HCT116 (cell line): ENCODE data around the gene ARHGEF18. TPM values are rescaled to one million over a fixed set of nuclear protein-coding genes. Genes with fewer than 3 reads are reported as not detected.

Experiments used
- ATAC-seq: fragments of 200-7000 bp; cut with Tn5 transposase; 2 replicates; pipeline ENCODE4 v1.9.1; 2020; ENCODE audit warnings: mild to moderate bottlenecking, moderate library complexity
- Bru-seq: library from RNA; stranded (reverse); fragments of 400-500 nt; gene quantifications from one replicate; lab custom pipeline; 2021; lab: Mats Ljungman, UMichigan
- BruChase-seq, 2 experiments: library from RNA; stranded (reverse); fragments of 400-500 nt; gene quantifications; one replicate each; lab custom pipeline; 2021; lab: Mats Ljungman, UMichigan
- BruUV-seq: library from RNA; stranded (reverse); fragments of 400-500 nt; replicated peaks from 2 replicates; lab custom pipeline; 2021; lab: Mats Ljungman, UMichigan
- CTCF ChIA-PET: fragments of 300-600 bp; sonication (Branson Sonifier 250); formaldehyde crosslinking; loops from one replicate; lab custom pipeline; 2021; ENCODE audit warnings: antibody characterized with exemption; lab: Charles Lee
- POLR2A ChIA-PET: fragments of 300-600, 350-600 bp; sonication (Branson Sonifier 250); formaldehyde crosslinking; loops from one replicate; lab custom pipeline; 2021; ENCODE audit warnings: antibody characterized with exemption; lab: Charles Lee
- RAD21 ChIA-PET, 2 experiments: fragments of 300-600 bp; sonication (Branson Sonifier 250); formaldehyde crosslinking; loops; one replicate each; lab custom pipeline; 2023; ENCODE audit warnings: low total read pairs in 2 of 2; ENCODE audit not compliant: uncharacterized antibody in 2 of 2, unreplicated experiment in 2 of 2, low non-redundant PET in 1 of 2; lab: Charles Lee
- DNase-seq: peaks from one replicate; pipeline ENCODE4 v3.0.0-alpha.2; 2010; ENCODE audit warnings: low read depth, low spot score
- H2AFZ ChIP-seq: fragments of 200-600 bp; shearing (Covaris generic), sonication (generic); 2 replicates; pipeline ENCODE4 v1.6.1; 2017; ENCODE audit warnings: low read depth, mixed run types, mixed read lengths, antibody characterized with exemption, low read length; ENCODE audit not compliant: poor library complexity, severe bottlenecking
- H3K27ac ChIP-seq: 2 replicates; pipeline ENCODE4 v1.5.1; 2012; ENCODE audit warnings: low read depth, low read length
- H3K27me3 ChIP-seq: fragments of 200-600 bp; sonication (generic); 2 replicates; pipeline ENCODE4 v1.6.1; 2016; ENCODE audit warnings: mixed run types, low read length, mixed read lengths; ENCODE audit not compliant: insufficient read depth
- H3K36me3 ChIP-seq, 2 experiments: fragments of 200-500 bp in 1 of 2; fragments of 200-600 bp in 1 of 2; sonication (Bioruptor generic) in 1 of 2; sonication (generic) in 1 of 2; 2 replicates each; pipeline versions ENCODE4 v1.5.1 to v1.6.1; 2014 to 2016; ENCODE audit warnings: low read length in 2 of 2, inconsistent platforms in 1 of 2, mixed read lengths in 1 of 2, mixed run types in 1 of 2; ENCODE audit not compliant: insufficient read depth in 2 of 2, control insufficient read depth in 1 of 2
- H3K4me1 ChIP-seq, 2 experiments: fragments of 200-600 bp in 1 of 2; sonication (generic) in 1 of 2; 2 replicates each; pipeline versions ENCODE4 v1.5.1 to v1.6.1; 2012 to 2017; ENCODE audit warnings: low read length in 2 of 2, inconsistent platforms in 1 of 2, mild to moderate bottlenecking in 1 of 2, mixed read lengths in 1 of 2, mixed run types in 1 of 2, moderate library complexity in 1 of 2; ENCODE audit not compliant: insufficient read depth in 2 of 2, control insufficient read depth in 1 of 2
- H3K4me2 ChIP-seq: fragments of 200-600 bp; sonication (generic); 2 replicates; pipeline ENCODE4 v1.6.1; 2017; ENCODE audit warnings: mixed run types, low read length, mixed read lengths
- H3K4me3 ChIP-seq, 2 experiments: fragments of 200-600 bp in 1 of 2; sonication (generic) in 1 of 2; replicated peaks in 1 of 2; 2 replicates each; pipeline ENCODE4 v1.5.1; 2011 to 2016; ENCODE audit warnings: low read length in 2 of 2, control low read depth in 1 of 2, low read depth in 1 of 2, mild to moderate bottlenecking in 1 of 2, mixed read lengths in 1 of 2, mixed run types in 1 of 2
- H3K79me2 ChIP-seq: fragments of 200-600 bp; sonication (generic); 2 replicates; pipeline ENCODE4 v1.6.1; 2017; ENCODE audit warnings: mild to moderate bottlenecking, mixed run types, low read length, moderate library complexity, mixed read lengths; ENCODE audit not compliant: insufficient read depth
- H3K9ac ChIP-seq: fragments of 200-600 bp; sonication (generic); 2 replicates; pipeline ENCODE4 v1.6.1; 2016; ENCODE audit warnings: low read length, mixed read lengths
- H3K9me2 ChIP-seq: fragments of 200-600 bp; sonication (generic), shearing (Covaris generic); 2 replicates; pipeline ENCODE4 v1.6.1; 2017; ENCODE audit warnings: mixed run types, mild to moderate bottlenecking, moderate library complexity; ENCODE audit not compliant: insufficient read depth
- H3K9me3 ChIP-seq, 2 experiments: fragments of 200-500 bp in 1 of 2; fragments of 200-600 bp in 1 of 2; sonication (Bioruptor generic) in 1 of 2; sonication (generic) in 1 of 2; 2 replicates each; pipeline ENCODE4 v1.6.1; 2014 to 2017; ENCODE audit warnings: low read length in 2 of 2, mixed read lengths in 2 of 2, inconsistent platforms in 1 of 2, low read depth in 1 of 2, mild to moderate bottlenecking in 1 of 2, mixed run types in 1 of 2, moderate library complexity in 1 of 2; ENCODE audit not compliant: control insufficient read depth in 1 of 2, insufficient read depth in 1 of 2
- H4K20me1 ChIP-seq: fragments of 200-600 bp; sonication (generic), shearing (Covaris generic); 2 replicates; pipeline ENCODE4 v1.6.1; 2017; ENCODE audit warnings: mixed run types, mild to moderate bottlenecking, moderate library complexity; ENCODE audit not compliant: insufficient read depth
- CBX3 ChIP-seq: IDR thresholded peaks from 2 replicates; pipeline ENCODE4 v1.6.1; 2012; ENCODE audit warnings: low read depth
- CEBPB ChIP-seq: IDR thresholded peaks from 2 replicates; pipeline ENCODE4 v1.6.1; 2012; ENCODE audit warnings: low read depth
- ELF1 ChIP-seq: IDR thresholded peaks from 2 replicates; pipeline ENCODE4 v1.6.1; 2012; ENCODE audit warnings: low read depth, borderline replicate concordance
- EZH2 ChIP-seq: fragments of 200-600 bp; sonication (generic); IDR thresholded peaks from 2 replicates; pipeline ENCODE4 v1.6.1; 2017; ENCODE audit warnings: antibody characterized with exemption, mixed run types
- FOSL1 ChIP-seq: IDR thresholded peaks from 2 replicates; pipeline ENCODE4 v1.6.1; 2012; ENCODE audit warnings: low read depth
- JUND ChIP-seq: IDR thresholded peaks from 2 replicates; pipeline ENCODE4 v1.6.1; 2012
- POLR2A ChIP-seq: IDR thresholded peaks from 2 replicates; pipeline ENCODE4 v1.7.0; 2011; ENCODE audit warnings: borderline replicate concordance; ENCODE audit not compliant: insufficient read depth, insufficient read length; ENCODE audit errors: extremely low read depth
- POLR2AphosphoS5 ChIP-seq: IDR thresholded peaks from 2 replicates; pipeline ENCODE4 v1.6.1; 2011; ENCODE audit warnings: mild to moderate bottlenecking, low read depth, low read length, moderate library complexity
- RAD21 ChIP-seq: IDR thresholded peaks from 2 replicates; pipeline ENCODE4 v1.6.1; 2012; ENCODE audit warnings: low read depth, mild to moderate bottlenecking
- REST ChIP-seq: IDR thresholded peaks from 2 replicates; pipeline ENCODE4 v1.6.1; 2012; ENCODE audit warnings: low read depth
- SP1 ChIP-seq: IDR thresholded peaks from 2 replicates; pipeline ENCODE4 v1.6.1; 2012; ENCODE audit warnings: low read depth
- TCF7L2 ChIP-seq: IDR thresholded peaks from 2 replicates; pipeline ENCODE4 v1.7.0; 2011; ENCODE audit warnings: borderline replicate concordance, inconsistent platforms; ENCODE audit not compliant: insufficient read depth, insufficient read length; ENCODE audit errors: extremely low read depth
- YY1 ChIP-seq: IDR thresholded peaks from 2 replicates; pipeline ENCODE4 v1.6.1; 2011; ENCODE audit warnings: low read length, low read depth, moderate library complexity, mild to moderate bottlenecking; ENCODE audit not compliant: insufficient replicate concordance; ENCODE audit errors: extremely low read depth
- ZFX ChIP-seq: fragments of 450-650 bp; IDR thresholded peaks from 2 replicates; pipeline ENCODE4 v1.6.1; 2017
- ZNF274 ChIP-seq: fragments of 200-500 bp; sonication (Bioruptor generic); IDR thresholded peaks from 2 replicates; pipeline ENCODE4 v1.6.1; 2014; ENCODE audit warnings: mild to moderate bottlenecking, low read depth, low read length, inconsistent platforms
- intact Hi-C: fragments of 100-400 bp; cut with micrococcal nuclease; formaldehyde crosslinking; loops from 2 replicates; pipeline ENCODE4 v1.10.0; 2022
- long read RNA-seq: library from polyadenylated mRNA; unstranded; transcript quantifications from one replicate; pipeline ENCODE4 v2.0.0, GENCODE V29; 2021; ENCODE audit not compliant: unreplicated experiment
- polyA plus RNA-seq: library from polyadenylated mRNA; unstranded; fragments of >200 nt; gene quantifications from 2 replicates; pipeline ENCODE4 v1.2.1, GENCODE V29; 2012; ENCODE audit warnings: missing spikeins
- total RNA-seq: library from RNA; stranded (reverse); gene quantifications from one replicate; pipeline ENCODE4 v1.2.1, GENCODE V29; 2021; ENCODE audit not compliant: unreplicated experiment
- TF ChIP-seq, protein P1 (sequence below), 3 experiments: fragments of 200-600 bp in 1 of 3; sonication (generic) in 1 of 3; IDR thresholded peaks in 2 of 3; conservative IDR thresholded peaks in 1 of 3; 2 replicates each; pipeline ENCODE4 v1.5.1; 2012 to 2017; ENCODE audit warnings: low read depth in 2 of 3, low read length in 2 of 3, antibody characterized with exemption in 1 of 3, borderline replicate concordance in 1 of 3, control low read depth in 1 of 3, mild to moderate bottlenecking in 1 of 3, mixed read lengths in 1 of 3, mixed run types in 1 of 3, moderate library complexity in 1 of 3; ENCODE audit not compliant: insufficient read depth in 1 of 3
- TF ChIP-seq, protein P2 (sequence below): IDR thresholded peaks from 2 replicates; pipeline ENCODE4 v1.6.1; 2012
- TF ChIP-seq, protein P3 (sequence below): IDR thresholded peaks from 2 replicates; pipeline ENCODE4 v1.6.1; 2012

The ARHGEF18 gene
- 32.2 TPM for total RNA-seq
- polyA plus RNA-seq: 19.9 and 23.9 TPM in 2 replicates
- Bru-seq, nascent RNA: percentile 66 among the genes with signal in this experiment
- percentile 80 among the genes with signal in this experiment for BruChase-seq, experiment 1, labeled RNA remaining after a 6-hour chase
- percentile 83 among the genes with signal in this experiment for BruChase-seq, experiment 2, labeled RNA remaining after a 2-hour chase
- long read RNA-seq, full-length matches to known transcripts: 1 of 52 reads
- long read RNA-seq, partial matches to known transcripts: 29 of 52 reads
- long read RNA-seq, other reads (novel, unspliced or antisense): 22 of 52 reads

DNA sequence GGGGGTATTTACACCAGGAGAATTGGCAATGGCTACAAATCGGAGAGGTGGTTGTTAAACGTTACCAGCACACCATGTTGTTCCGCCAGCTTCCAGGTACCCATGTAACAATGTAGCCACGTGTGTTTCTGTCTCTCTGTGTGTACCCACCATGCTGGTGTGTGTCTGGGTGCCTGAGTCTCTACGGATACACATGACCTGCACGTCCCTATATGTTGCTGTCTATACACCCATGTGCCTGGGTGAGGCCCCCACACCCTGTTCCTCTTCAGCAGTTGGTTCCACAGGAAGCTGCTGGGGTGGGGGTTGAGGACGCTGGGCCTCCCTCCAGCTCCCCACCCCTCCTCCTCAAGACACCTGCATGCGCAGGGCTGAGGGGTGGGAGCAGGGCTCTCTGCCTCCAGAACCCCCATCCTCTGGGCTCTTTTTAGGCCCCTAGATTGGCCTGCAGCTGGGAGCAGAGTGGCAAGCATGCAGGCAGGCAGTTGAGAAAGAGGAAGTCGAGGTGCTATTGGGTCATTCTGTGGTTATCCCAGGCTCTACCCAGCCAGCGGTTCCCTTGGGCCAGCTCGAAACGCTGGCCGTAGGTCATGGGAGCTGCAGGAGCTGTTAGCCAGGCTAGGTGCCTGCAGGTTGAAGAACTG, at the start of gene ARHGEF18:
TSS of gene ARHGEF18 (plus strand) at position 351 of the 644 bp plus-strand sequence. CDS start 13,954 bp downstream, outside the sequence.
- Histone ChIP-seq H3K9me3 (0 out of 4 replicates have a peak, but pooled peaks cover 0 to 5% of the 10 kb centered on the region in 2 experiments), H4K20me1 (no peaks in the 10 kb centered on the region), H3K79me2 (no peaks in the 10 kb centered on the region), H3K9me2 (no peaks in the 10 kb centered on the region), H3K4me2 (no peak within 1 kb of the TSS), H3K4me1 (peaks cover 2 to 9% of the 10 kb centered on the region in 2 experiments; a peak in 3 of 4 replicates), H3K27me3 (no peaks in the 10 kb centered on the region), H3K27ac (no peak within 1 kb of the TSS), H2AFZ (no peak within 1 kb of the TSS), H3K9ac (no peak within 1 kb of the TSS), H3K4me3 (no peak within 1 kb of the TSS), H3K36me3 (no peaks in the 10 kb centered on the region)
- ChIA-PET POLR2A (no interaction called here), RAD21 (no interaction called here), CTCF (no interaction called here)
- no peak for TF ChIP-seq TCF7L2
- TF ChIP-seq ELF1: no peak
- TF ChIP-seq FOSL1: no peak
- TF ChIP-seq JUND: no peak
- no peak for TF ChIP-seq CBX3
- no peak for TF ChIP-seq YY1
- TF ChIP-seq, protein P1, sequence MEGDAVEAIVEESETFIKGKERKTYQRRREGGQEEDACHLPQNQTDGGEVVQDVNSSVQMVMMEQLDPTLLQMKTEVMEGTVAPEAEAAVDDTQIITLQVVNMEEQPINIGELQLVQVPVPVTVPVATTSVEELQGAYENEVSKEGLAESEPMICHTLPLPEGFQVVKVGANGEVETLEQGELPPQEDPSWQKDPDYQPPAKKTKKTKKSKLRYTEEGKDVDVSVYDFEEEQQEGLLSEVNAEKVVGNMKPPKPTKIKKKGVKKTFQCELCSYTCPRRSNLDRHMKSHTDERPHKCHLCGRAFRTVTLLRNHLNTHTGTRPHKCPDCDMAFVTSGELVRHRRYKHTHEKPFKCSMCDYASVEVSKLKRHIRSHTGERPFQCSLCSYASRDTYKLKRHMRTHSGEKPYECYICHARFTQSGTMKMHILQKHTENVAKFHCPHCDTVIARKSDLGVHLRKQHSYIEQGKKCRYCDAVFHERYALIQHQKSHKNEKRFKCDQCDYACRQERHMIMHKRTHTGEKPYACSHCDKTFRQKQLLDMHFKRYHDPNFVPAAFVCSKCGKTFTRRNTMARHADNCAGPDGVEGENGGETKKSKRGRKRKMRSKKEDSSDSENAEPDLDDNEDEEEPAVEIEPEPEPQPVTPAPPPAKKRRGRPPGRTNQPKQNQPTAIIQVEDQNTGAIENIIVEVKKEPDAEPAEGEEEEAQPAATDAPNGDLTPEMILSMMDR (IDR thresholded peaks at IDR 0.05 in 2 of 3, conservative IDR thresholded peaks at IDR 0.05 in 1 of 3; ENCODE audit: borderline replicate concordance in 1 of 3, insufficient read depth in 1 of 3, low read depth in 2 of 3, low read length in 2 of 3): no peak
- no peak for TF ChIP-seq RAD21
- no peak for TF ChIP-seq POLR2AphosphoS5
- no peak for TF ChIP-seq CEBPB
- no peak for TF ChIP-seq ZFX
- TF ChIP-seq SP1: no peak
- no peak for TF ChIP-seq ZNF274
- TF ChIP-seq REST: no peak
- TF ChIP-seq, protein P2, sequence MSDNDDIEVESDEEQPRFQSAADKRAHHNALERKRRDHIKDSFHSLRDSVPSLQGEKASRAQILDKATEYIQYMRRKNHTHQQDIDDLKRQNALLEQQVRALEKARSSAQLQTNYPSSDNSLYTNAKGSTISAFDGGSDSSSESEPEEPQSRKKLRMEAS: no peak
- TF ChIP-seq POLR2A: no peak
- TF ChIP-seq, protein P3, sequence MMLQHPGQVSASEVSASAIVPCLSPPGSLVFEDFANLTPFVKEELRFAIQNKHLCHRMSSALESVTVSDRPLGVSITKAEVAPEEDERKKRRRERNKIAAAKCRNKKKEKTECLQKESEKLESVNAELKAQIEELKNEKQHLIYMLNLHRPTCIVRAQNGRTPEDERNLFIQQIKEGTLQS: no peak
- no peak for TF ChIP-seq EZH2
- ATAC-seq (no peak), DNase-seq (no peak)
- intact Hi-C loops: loop anchor here (10.0 kb wide), 1 partner anchor 404 kb away; no protein-coding TSS in a partner anchor
- BruUV-seq: no TSS peak
